ENCODE data around the gene MYO7A.

Gene MYO7A

GRCh38 chr11:77170107-77170506 lies 42.1 kb downstream of the MYO7A start:
- no peak for DNase-seq (ENCODE audit: low read depth, low spot score)
- no peak for TF ChIP-seq CTCF (IDR thresholded peaks at IDR 0.05; ENCODE audit: low read depth, low read length)
- in situ Hi-C loops (cut with HindIII; ENCODE audit: low sequenced_read_pairs): no loop called here
- H3K4me3 ChIP-seq (ENCODE audit: low read depth, low read length): no peak overlapping the region

GRCh38 chr11:77171254-77171653 lies 43.2 kb downstream of the MYO7A start:
- TF ChIP-seq CTCF (IDR thresholded peaks at IDR 0.05; ENCODE audit: low read depth, low read length): no peak
- DNase-seq (ENCODE audit: low read depth, low spot score): no peak
- H3K4me3 ChIP-seq (ENCODE audit: low read depth, low read length): no peak overlapping the region
- in situ Hi-C loops (cut with HindIII; ENCODE audit: low sequenced_read_pairs): no loop called here

- in situ Hi-C loops (cut with HindIII; ENCODE audit: low sequenced_read_pairs): no loop called here
- DNase-seq (ENCODE audit: low read depth, low spot score): no peak
- TF ChIP-seq CTCF (IDR thresholded peaks at IDR 0.05; ENCODE audit: low read depth, low read length): no peak
- no peak overlapping the region for H3K4me3 ChIP-seq (ENCODE audit: low read depth, low read length)
These were observed 44.0 kb downstream of the MYO7A start for GRCh38 chr11:77171885-77172665.

GRCh38 chr11:77172666-77172982 lies 44.6 kb downstream of the MYO7A start:
- TF ChIP-seq CTCF (IDR thresholded peaks at IDR 0.05; ENCODE audit: low read depth, low read length): no peak
- in situ Hi-C loops (cut with HindIII; ENCODE audit: low sequenced_read_pairs): no loop called here
- no peak overlapping the region for H3K4me3 ChIP-seq (ENCODE audit: low read depth, low read length)
- DNase-seq (ENCODE audit: low read depth, low spot score): no peak

GRCh38 chr11:77173494-77173893 lies 45.4 kb downstream of the MYO7A start:
- no peak overlapping the region for H3K4me3 ChIP-seq (ENCODE audit: low read depth, low read length)
- TF ChIP-seq CTCF (IDR thresholded peaks at IDR 0.05; ENCODE audit: low read depth, low read length): no peak
- in situ Hi-C loops (cut with HindIII; ENCODE audit: low sequenced_read_pairs): no loop called here
- DNase-seq (ENCODE audit: low read depth, low spot score): no peak

GRCh38 chr11:77174559-77174958 lies 46.5 kb downstream of the MYO7A start:
- no peak overlapping the region for H3K4me3 ChIP-seq (ENCODE audit: low read depth, low read length)
- DNase-seq (ENCODE audit: low read depth, low spot score): no peak
- in situ Hi-C loops (cut with HindIII; ENCODE audit: low sequenced_read_pairs): no loop called here
- no peak for TF ChIP-seq CTCF (IDR thresholded peaks at IDR 0.05; ENCODE audit: low read depth, low read length)
